Natural killer cell treated with Interleukin-12 subunit alpha and Interleukin-12 subunit beta and Interleukin-15 and Interleukin-18, amount 100 ng/mL, for 72 hours (primary cell): ENCODE measurements around the gene TCAF2. TPM values are rescaled to one million over a fixed set of nuclear protein-coding genes. Genes with fewer than 3 reads are reported as not detected.
"Not testable (repeated sequence)": the region's sequence is repeated elsewhere in the genome, so short reads cannot be mapped to it uniquely, and the experiment has no call there.

Source experiments
- ATAC-seq, 2 donors: fragments of 150-1000 bp; cut with Tn5 transposase in 1 of 2; sonication (Bioruptor Pico), chemical (Tn5 transposase) in 1 of 2; 2 replicates each; pipeline ENCODE4 v1.10.0; 2021
- DNase-seq: peaks from one replicate; pipeline ENCODE4 v3.0.0; 2022; ENCODE audit warnings: low spot score
- H3K27ac Mint-ChIP-seq, 2 donors: 1 replicate in 1 of 2; 2 replicates in 1 of 2; pipeline ENCODE4 v1.8.0; 2022; ENCODE audit warnings: mixed read lengths in 2 of 2, mild to moderate bottlenecking in 1 of 2, moderate library complexity in 1 of 2
- H3K27me3 Mint-ChIP-seq, 2 donors: 1 replicate in 1 of 2; 2 replicates in 1 of 2; pipeline ENCODE4 v1.8.0; 2022; ENCODE audit warnings: mixed read lengths in 2 of 2
- H3K36me3 Mint-ChIP-seq: one replicate; pipeline ENCODE4 v1.8.0; 2022; ENCODE audit warnings: mixed read lengths
- H3K4me1 Mint-ChIP-seq, 2 donors: 1 replicate in 1 of 2; 2 replicates in 1 of 2; pipeline ENCODE4 v1.8.0; 2022; ENCODE audit warnings: low read depth in 2 of 2, mixed read lengths in 2 of 2, mild to moderate bottlenecking in 1 of 2
- H3K4me3 Mint-ChIP-seq: one replicate; pipeline ENCODE4 v1.8.0; 2022; ENCODE audit warnings: mixed read lengths
- H3K9me3 Mint-ChIP-seq: 2 replicates; pipeline ENCODE4 v1.8.0; 2022; ENCODE audit warnings: mixed read lengths
- total RNA-seq, 2 donors: library from RNA; stranded (reverse); gene quantifications; one replicate each; pipeline ENCODE4 v1.2.3, GENCODE V29; 2022

The TCAF2 gene
- 10 to 100 TPM; 22.0 to 25.7 TPM for total RNA-seq

- not testable (repeated sequence) for H3K4me1 Mint-ChIP-seq, H3K27ac Mint-ChIP-seq, H3K9me3 Mint-ChIP-seq, H3K4me3 Mint-ChIP-seq, H3K27me3 Mint-ChIP-seq, DNase-seq, H3K36me3 Mint-ChIP-seq
- ATAC-seq = peak; percentile 96 to 98
Measured at GRCh38 chr7:143620646-143621045, at the start of gene TCAF2. Gene TCAF2 (plus strand): TSS chr7:143620974.

DNA sequence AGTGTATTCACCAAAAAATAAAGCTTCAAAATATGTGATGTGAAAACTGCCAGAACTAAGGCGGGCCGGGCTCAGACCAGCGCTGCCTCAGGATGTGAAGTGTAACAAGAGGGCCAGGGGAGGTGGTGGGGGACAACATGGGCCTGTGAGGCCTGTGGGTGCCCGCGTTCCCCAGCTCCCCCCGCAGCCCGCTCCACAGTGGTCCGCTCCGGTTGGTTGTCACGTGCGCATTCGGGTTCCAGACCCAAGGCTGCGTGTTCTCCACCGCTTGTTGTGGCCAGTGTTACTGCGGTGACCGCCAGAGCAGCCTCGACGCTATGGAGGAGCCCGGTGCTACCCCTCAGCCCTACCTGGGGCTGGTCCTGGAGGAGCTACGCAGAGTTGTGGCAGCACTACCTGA, 49.3 kb upstream of the TCAF2 start, which contains the start of gene CTAGE15:
Gene CTAGE15 (plus strand): TSS at position 301 of the 400 bp plus-strand sequence. CDS start 17 bp downstream, at position 318.
- H3K36me3 Mint-ChIP-seq, H3K27ac Mint-ChIP-seq, H3K4me3 Mint-ChIP-seq, ATAC-seq, H3K4me1 Mint-ChIP-seq, H3K27me3 Mint-ChIP-seq, DNase-seq, H3K9me3 Mint-ChIP-seq: not testable (repeated sequence)

- not testable (repeated sequence) for DNase-seq, H3K4me3 Mint-ChIP-seq, H3K4me1 Mint-ChIP-seq, H3K27me3 Mint-ChIP-seq, H3K36me3 Mint-ChIP-seq, H3K9me3 Mint-ChIP-seq, H3K27ac Mint-ChIP-seq, ATAC-seq
Measured at GRCh38 chr7:143588183-143588582, 32.6 kb upstream of the TCAF2 start.

- H3K4me1 Mint-ChIP-seq, ATAC-seq, H3K36me3 Mint-ChIP-seq, H3K4me3 Mint-ChIP-seq, H3K27me3 Mint-ChIP-seq, H3K9me3 Mint-ChIP-seq, H3K27ac Mint-ChIP-seq, DNase-seq: not testable (repeated sequence)
Measured at GRCh38 chr7:143589897-143590296, 30.9 kb upstream of the TCAF2 start.

GRCh38 chr7:143598086-143598485, 22.7 kb upstream of the TCAF2 start:
- H3K36me3 Mint-ChIP-seq, H3K4me3 Mint-ChIP-seq, ATAC-seq, H3K27ac Mint-ChIP-seq, H3K9me3 Mint-ChIP-seq, H3K4me1 Mint-ChIP-seq, DNase-seq, H3K27me3 Mint-ChIP-seq: not testable (repeated sequence)

GRCh38 chr7:143603549-143603948, 17.2 kb upstream of the TCAF2 start:
- DNase-seq, H3K4me3 Mint-ChIP-seq, H3K27ac Mint-ChIP-seq, H3K4me1 Mint-ChIP-seq, ATAC-seq, H3K27me3 Mint-ChIP-seq, H3K9me3 Mint-ChIP-seq, H3K36me3 Mint-ChIP-seq: not testable (repeated sequence)

GRCh38 chr7:143606088-143606487, 14.7 kb upstream of the TCAF2 start:
- H3K36me3 Mint-ChIP-seq, H3K27ac Mint-ChIP-seq: not testable (repeated sequence)

GRCh38 chr7:143615545-143615944, 5.2 kb upstream of the TCAF2 start:
- ATAC-seq, H3K36me3 Mint-ChIP-seq, H3K4me1 Mint-ChIP-seq, H3K27ac Mint-ChIP-seq, H3K4me3 Mint-ChIP-seq, DNase-seq, H3K9me3 Mint-ChIP-seq, H3K27me3 Mint-ChIP-seq: not testable (repeated sequence)

More at GRCh38 chr7:143606088-143606487, 14.7 kb upstream of the TCAF2 start:
- H3K9me3 Mint-ChIP-seq, H3K4me3 Mint-ChIP-seq, ATAC-seq, DNase-seq, H3K27me3 Mint-ChIP-seq, H3K4me1 Mint-ChIP-seq: not testable (repeated sequence)

GRCh38 chr7:143617204-143617603, 3.6 kb upstream of the TCAF2 start:
- H3K27ac Mint-ChIP-seq, H3K4me1 Mint-ChIP-seq, DNase-seq, H3K4me3 Mint-ChIP-seq, ATAC-seq, H3K27me3 Mint-ChIP-seq, H3K9me3 Mint-ChIP-seq, H3K36me3 Mint-ChIP-seq: not testable (repeated sequence)

- H3K27ac Mint-ChIP-seq, H3K9me3 Mint-ChIP-seq, H3K4me1 Mint-ChIP-seq, H3K27me3 Mint-ChIP-seq, H3K36me3 Mint-ChIP-seq, DNase-seq, H3K4me3 Mint-ChIP-seq: not testable (repeated sequence)
- peak; percentile 47 to 60 for ATAC-seq
Measured at GRCh38 chr7:143620058-143620457, 716 bp upstream of the TCAF2 start.

DNA sequence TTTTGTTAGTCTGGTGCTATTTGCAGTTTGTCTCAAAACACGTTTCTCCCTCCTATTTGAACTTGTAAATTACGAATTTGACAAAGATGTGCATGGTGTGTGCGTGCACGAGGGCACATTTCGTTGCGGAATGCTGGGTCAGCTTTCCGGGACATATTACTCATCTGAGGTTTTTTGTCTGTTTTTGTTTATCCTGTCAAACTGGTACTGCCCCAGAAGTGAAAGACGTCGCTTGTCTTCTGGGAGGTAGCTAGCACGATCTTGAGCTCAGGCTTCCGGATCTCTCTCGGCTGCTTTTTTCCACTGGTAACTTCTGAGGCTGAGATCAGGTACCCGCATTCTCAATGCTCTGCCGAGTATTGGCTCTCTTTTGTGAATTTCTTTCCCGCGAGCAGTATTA, 401 bp downstream of the TCAF2 start:
- H3K9me3 Mint-ChIP-seq, H3K4me3 Mint-ChIP-seq, H3K27ac Mint-ChIP-seq, H3K36me3 Mint-ChIP-seq, H3K27me3 Mint-ChIP-seq, H3K4me1 Mint-ChIP-seq, DNase-seq: not testable (repeated sequence)
- ATAC-seq = peak; percentile 66 to 69

DNA sequence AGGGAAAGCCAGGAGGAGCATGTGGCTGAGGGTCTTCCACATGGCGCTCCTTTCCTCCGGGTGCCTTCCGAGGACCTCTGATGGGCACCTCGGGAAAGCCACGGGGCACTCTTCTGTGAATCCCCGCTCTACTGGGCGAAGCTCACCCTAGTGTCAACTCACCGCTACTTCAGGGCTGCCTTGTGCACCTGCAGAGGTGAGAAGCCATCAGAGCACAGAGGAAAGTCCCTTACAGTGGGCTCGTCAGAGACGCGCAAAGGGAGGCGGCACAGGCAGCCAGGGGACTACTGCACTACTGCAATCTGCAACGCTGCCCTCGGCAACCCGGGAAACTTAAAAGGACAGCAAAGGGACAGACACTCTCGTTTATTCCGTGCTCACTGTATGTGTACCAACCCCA, 1.4 kb downstream of the TCAF2 start:
- not testable (repeated sequence) for H3K9me3 Mint-ChIP-seq, H3K27ac Mint-ChIP-seq, H3K36me3 Mint-ChIP-seq, H3K27me3 Mint-ChIP-seq, H3K4me3 Mint-ChIP-seq, H3K4me1 Mint-ChIP-seq, DNase-seq
- peak in 1 of 2 donors; percentile 1 for ATAC-seq

DNA sequence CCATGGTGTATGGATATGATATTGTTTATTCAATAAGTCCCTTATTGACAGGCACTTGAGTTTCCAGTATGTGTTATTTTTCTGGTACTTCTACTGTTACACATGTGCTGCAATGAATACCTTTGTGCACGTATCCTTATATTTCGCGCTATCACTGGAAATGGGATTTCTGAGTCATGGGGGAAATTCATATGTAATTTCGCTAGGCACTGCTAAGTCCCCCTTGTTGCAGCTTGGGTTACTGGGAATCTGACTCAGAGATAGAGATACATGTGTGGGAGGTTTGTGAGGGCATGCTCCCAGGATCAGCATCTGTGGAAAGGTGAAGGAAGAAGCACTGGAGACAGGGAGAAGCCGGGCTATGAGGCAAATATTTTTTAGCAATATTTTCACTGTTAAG, 9.9 kb downstream of the TCAF2 start:
- not testable (repeated sequence) for DNase-seq, H3K27ac Mint-ChIP-seq, H3K36me3 Mint-ChIP-seq, ATAC-seq, H3K4me3 Mint-ChIP-seq, H3K27me3 Mint-ChIP-seq, H3K9me3 Mint-ChIP-seq, H3K4me1 Mint-ChIP-seq

- H3K36me3 Mint-ChIP-seq, H3K9me3 Mint-ChIP-seq, H3K4me1 Mint-ChIP-seq, DNase-seq, H3K27ac Mint-ChIP-seq, H3K27me3 Mint-ChIP-seq, ATAC-seq, H3K4me3 Mint-ChIP-seq: not testable (repeated sequence)
Measured at GRCh38 chr7:143632506-143632905, 11.7 kb downstream of the TCAF2 start.

DNA sequence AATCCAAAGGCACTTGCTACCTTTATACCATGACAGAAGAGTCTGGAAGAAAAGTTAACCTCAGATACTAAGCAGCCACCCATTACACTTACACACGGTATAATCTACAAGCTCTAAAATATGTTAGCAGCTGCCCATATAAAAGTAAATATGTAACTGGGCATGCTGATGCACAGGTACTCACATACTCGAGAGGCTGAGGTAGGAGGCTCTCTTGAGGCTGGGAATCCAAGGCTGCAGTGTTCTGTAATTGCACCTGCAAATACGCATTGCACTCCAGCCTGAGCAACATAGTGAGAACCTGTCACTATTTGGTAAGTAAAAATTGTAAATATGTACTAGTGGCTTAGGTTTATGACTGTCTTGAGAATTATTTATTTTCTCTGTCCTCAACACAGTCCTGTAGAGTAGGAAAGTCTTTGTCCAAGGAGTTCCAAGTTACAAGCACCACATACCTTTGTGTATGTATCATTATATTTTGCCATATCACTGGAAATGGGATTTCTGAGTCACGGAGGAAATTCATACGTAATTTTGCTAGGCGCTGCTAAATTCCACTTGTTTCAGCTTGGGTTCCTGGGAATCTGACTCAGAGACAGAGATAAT, 12.3 kb downstream of the TCAF2 start:
- not testable (repeated sequence) for H3K36me3 Mint-ChIP-seq, DNase-seq, H3K4me1 Mint-ChIP-seq, H3K27me3 Mint-ChIP-seq, H3K4me3 Mint-ChIP-seq, H3K27ac Mint-ChIP-seq, H3K9me3 Mint-ChIP-seq, ATAC-seq
